Measurements from ENCODE around the gene ECM1. TPM values are rescaled to one million over a fixed set of nuclear protein-coding genes. Genes with fewer than 3 reads are reported as not detected.

The ECM1 gene
- total RNA-seq (2014; rRNA removed; shearing (Covaris generic)) = 1.9 and 3.6 TPM in 2 replicates

- Histone ChIP-seq H3K36me3 (replicated peaks; ENCODE audit: control insufficient read depth, insufficient read depth, low read length) (peaks cover 17% of the 10 kb centered on the region), H3K27me3 (ENCODE audit: control insufficient read depth, insufficient read depth, low read length) (no peaks in the 10 kb centered on the region; the same call in 1 of the 2 replicates), H3K4me3 (ENCODE audit: insufficient read depth, low read depth, low read length) (no peak within 1 kb of the TSS)
- no peak for DNase-seq
Observed at GRCh38 chr1:150507912-150508864, at the start of gene ECM1. ECM1 (plus strand) TSS chr1:150508109; CDS start chr1:150508210, 101 bp downstream.

GRCh38 chr1:150464422-150464826 is 43.5 kb upstream of the ECM1 start:
- peak; percentile 81 for DNase-seq
- Histone ChIP-seq H3K4me3 (ENCODE audit: insufficient read depth, low read depth, low read length) (no peak overlapping the region), H3K36me3 (replicated peaks; ENCODE audit: control insufficient read depth, insufficient read depth, low read length) (peaks cover 14% of the 10 kb centered on the region), H3K27me3 (ENCODE audit: control insufficient read depth, insufficient read depth, low read length) (no peaks in the 10 kb centered on the region)

- Histone ChIP-seq H3K4me3 (ENCODE audit: insufficient read depth, low read depth, low read length) (no peak overlapping the region), H3K27me3 (ENCODE audit: control insufficient read depth, insufficient read depth, low read length) (no peaks in the 10 kb centered on the region), H3K36me3 (replicated peaks; ENCODE audit: control insufficient read depth, insufficient read depth, low read length) (peaks cover 26% of the 10 kb centered on the region)
- DNase-seq = no peak
Observed at GRCh38 chr1:150466964-150467363, 40.9 kb upstream of the ECM1 start.

GRCh38 chr1:150469291-150469690 is 38.6 kb upstream of the ECM1 start:
- Histone ChIP-seq H3K36me3 (replicated peaks; ENCODE audit: control insufficient read depth, insufficient read depth, low read length) (peaks cover 29% of the 10 kb centered on the region), H3K27me3 (ENCODE audit: control insufficient read depth, insufficient read depth, low read length) (no peaks in the 10 kb centered on the region), H3K4me3 (ENCODE audit: insufficient read depth, low read depth, low read length) (no peak overlapping the region)
- no peak for DNase-seq

- DNase-seq = peak; percentile 56
- no peak overlapping the region for H3K4me3 ChIP-seq (ENCODE audit: insufficient read depth, low read depth, low read length)
- H3K36me3 ChIP-seq (replicated peaks; ENCODE audit: control insufficient read depth, insufficient read depth, low read length) = peaks cover 20% of the 10 kb centered on the region
- no peaks in the 10 kb centered on the region for H3K27me3 ChIP-seq (ENCODE audit: control insufficient read depth, insufficient read depth, low read length)
Observed at GRCh38 chr1:150472601-150473200, 35.2 kb upstream of the ECM1 start.

- no peak for DNase-seq
- Histone ChIP-seq H3K27me3 (ENCODE audit: control insufficient read depth, insufficient read depth, low read length) (no peaks in the 10 kb centered on the region), H3K36me3 (replicated peaks; ENCODE audit: control insufficient read depth, insufficient read depth, low read length) (peaks cover 20% of the 10 kb centered on the region), H3K4me3 (ENCODE audit: insufficient read depth, low read depth, low read length) (no peak overlapping the region)
Observed at GRCh38 chr1:150473659-150474058, 34.2 kb upstream of the ECM1 start.

- Histone ChIP-seq H3K27me3 (ENCODE audit: control insufficient read depth, insufficient read depth, low read length) (no peaks in the 10 kb centered on the region), H3K4me3 (ENCODE audit: insufficient read depth, low read depth, low read length) (no peak overlapping the region), H3K36me3 (replicated peaks; ENCODE audit: control insufficient read depth, insufficient read depth, low read length) (peaks cover 18% of the 10 kb centered on the region)
- no peak for DNase-seq
Observed at GRCh38 chr1:150474869-150475268, 33.0 kb upstream of the ECM1 start.

GRCh38 chr1:150476754-150477153 is 31.2 kb upstream of the ECM1 start:
- H3K36me3 ChIP-seq (replicated peaks; ENCODE audit: control insufficient read depth, insufficient read depth, low read length) = peaks cover 5% of the 10 kb centered on the region
- H3K27me3 ChIP-seq (ENCODE audit: control insufficient read depth, insufficient read depth, low read length) = no peaks in the 10 kb centered on the region
- DNase-seq = no peak
- no peak overlapping the region for H3K4me3 ChIP-seq (ENCODE audit: insufficient read depth, low read depth, low read length)

- Histone ChIP-seq H3K4me3 (ENCODE audit: insufficient read depth, low read depth, low read length) (no peak overlapping the region), H3K36me3 (replicated peaks; ENCODE audit: control insufficient read depth, insufficient read depth, low read length) (no peaks in the 10 kb centered on the region), H3K27me3 (ENCODE audit: control insufficient read depth, insufficient read depth, low read length) (no peaks in the 10 kb centered on the region)
- no peak for DNase-seq
Observed at GRCh38 chr1:150477320-150477719, 30.6 kb upstream of the ECM1 start.

- Histone ChIP-seq H3K36me3 (replicated peaks; ENCODE audit: control insufficient read depth, insufficient read depth, low read length) (no peaks in the 10 kb centered on the region), H3K27me3 (ENCODE audit: control insufficient read depth, insufficient read depth, low read length) (no peaks in the 10 kb centered on the region), H3K4me3 (ENCODE audit: insufficient read depth, low read depth, low read length) (no peak overlapping the region)
- no peak for DNase-seq
Observed at GRCh38 chr1:150477733-150478132, 30.2 kb upstream of the ECM1 start.

GRCh38 chr1:150479370-150479769 is 28.5 kb upstream of the ECM1 start:
- Histone ChIP-seq H3K4me3 (ENCODE audit: insufficient read depth, low read depth, low read length) (no peak overlapping the region), H3K36me3 (replicated peaks; ENCODE audit: control insufficient read depth, insufficient read depth, low read length) (no peaks in the 10 kb centered on the region), H3K27me3 (ENCODE audit: control insufficient read depth, insufficient read depth, low read length) (no peaks in the 10 kb centered on the region)
- no peak for DNase-seq

- DNase-seq = no peak
- H3K4me3 ChIP-seq (ENCODE audit: insufficient read depth, low read depth, low read length) = no peak overlapping the region
- H3K36me3 ChIP-seq (replicated peaks; ENCODE audit: control insufficient read depth, insufficient read depth, low read length) = no peaks in the 10 kb centered on the region
- no peaks in the 10 kb centered on the region for H3K27me3 ChIP-seq (ENCODE audit: control insufficient read depth, insufficient read depth, low read length)
Observed at GRCh38 chr1:150479927-150480352, 28.0 kb upstream of the ECM1 start.

- Histone ChIP-seq H3K4me3 (ENCODE audit: insufficient read depth, low read depth, low read length) (no peak overlapping the region), H3K27me3 (ENCODE audit: control insufficient read depth, insufficient read depth, low read length) (no peaks in the 10 kb centered on the region), H3K36me3 (replicated peaks; ENCODE audit: control insufficient read depth, insufficient read depth, low read length) (no peaks in the 10 kb centered on the region)
- no peak for DNase-seq
Observed at GRCh38 chr1:150484431-150484830, 23.5 kb upstream of the ECM1 start.

- Histone ChIP-seq H3K4me3 (ENCODE audit: insufficient read depth, low read depth, low read length) (no peak overlapping the region), H3K36me3 (replicated peaks; ENCODE audit: control insufficient read depth, insufficient read depth, low read length) (peaks cover under 1% of the 10 kb centered on the region), H3K27me3 (ENCODE audit: control insufficient read depth, insufficient read depth, low read length) (no peaks in the 10 kb centered on the region)
- DNase-seq = no peak
Observed at GRCh38 chr1:150484861-150485260, 23.0 kb upstream of the ECM1 start.
